ENCODE data around the gene EPS8L3.
A peak's percentile ranks its signal among the peaks of the same experiment; 100 is the strongest.

The EPS8L3 gene

GRCh38 chr1:109793089-109793485 lies 29.4 kb upstream of the EPS8L3 start:
- no peak for DNase-seq

GRCh38 chr1:109792056-109792831 lies 28.5 kb upstream of the EPS8L3 start:
- no peak for DNase-seq

GRCh38 chr1:109791495-109792043 lies 27.8 kb upstream of the EPS8L3 start:
- DNase-seq = no peak

GRCh38 chr1:109790735-109791494 lies 27.2 kb upstream of the EPS8L3 start:
- peak; percentile 43 for DNase-seq

- no peak for DNase-seq
These were observed 26.6 kb upstream of the EPS8L3 start for GRCh38 chr1:109790329-109790728.

GRCh38 chr1:109789551-109790180 lies 25.9 kb upstream of the EPS8L3 start:
- no peak for DNase-seq

- no peak for DNase-seq
These were observed 25.2 kb upstream of the EPS8L3 start for GRCh38 chr1:109788695-109789521.

- no peak for DNase-seq
These were observed 24.3 kb upstream of the EPS8L3 start for GRCh38 chr1:109787845-109788601.

GRCh38 chr1:109787211-109787844 lies 23.6 kb upstream of the EPS8L3 start:
- no peak for DNase-seq

GRCh38 chr1:109786531-109787021 lies 22.9 kb upstream of the EPS8L3 start:
- DNase-seq = no peak

GRCh38 chr1:109786112-109786480 lies 22.4 kb upstream of the EPS8L3 start:
- DNase-seq = no peak

- no peak for DNase-seq
These were observed 21.9 kb upstream of the EPS8L3 start for GRCh38 chr1:109785446-109786111.

- no peak for DNase-seq
These were observed 21.0 kb upstream of the EPS8L3 start for GRCh38 chr1:109784551-109785252.

- no peak for DNase-seq
These were observed 19.7 kb upstream of the EPS8L3 start for GRCh38 chr1:109783436-109783835.

- DNase-seq = no peak
These were observed 19.2 kb upstream of the EPS8L3 start for GRCh38 chr1:109782927-109783326.

- no peak for DNase-seq
These were observed 18.8 kb upstream of the EPS8L3 start for GRCh38 chr1:109782514-109782913.

- DNase-seq = no peak
These were observed 18.1 kb upstream of the EPS8L3 start for GRCh38 chr1:109781806-109782205.

GRCh38 chr1:109780982-109781381 lies 17.3 kb upstream of the EPS8L3 start:
- DNase-seq = no peak

- DNase-seq = no peak
These were observed 14.4 kb upstream of the EPS8L3 start for GRCh38 chr1:109777980-109778625.

Measured in SIG-M5 (cell line).